Hepatocyte (in vitro differentiated cells): ENCODE data around the gene MDM2. TPM values are rescaled to one million over a fixed set of nuclear protein-coding genes. Genes with fewer than 3 reads are reported as not detected.

Experiments
- DNase-seq: peaks from one replicate; pipeline ENCODE4 v3.0.0-alpha.2; 2016; ENCODE audit warnings: low spot score
- H2AFZ ChIP-seq: fragments of 200-600 bp; sonication (generic); 2 replicates; pipeline ENCODE4 v1.6.0; 2016; ENCODE audit warnings: antibody characterized with exemption, mild to moderate bottlenecking
- H3K27ac ChIP-seq: fragments of 200-600 bp; sonication (generic); 2 replicates; pipeline ENCODE4 v1.5.1; 2016; ENCODE audit warnings: mild to moderate bottlenecking
- H3K27me3 ChIP-seq: fragments of 200-600 bp; sonication (generic); 2 replicates; pipeline ENCODE4 v1.6.1; 2016
- H3K36me3 ChIP-seq: fragments of 200-600 bp; sonication (generic); replicated peaks from 2 replicates; pipeline ENCODE4 v1.5.1; 2016; ENCODE audit warnings: low read depth; ENCODE audit not compliant: insufficient read depth
- H3K4me1 ChIP-seq: fragments of 200-600 bp; sonication (generic); 2 replicates; pipeline ENCODE4 v1.5.1; 2016; ENCODE audit warnings: mild to moderate bottlenecking, moderate library complexity; ENCODE audit not compliant: insufficient read depth
- H3K4me2 ChIP-seq: fragments of 200-600 bp; sonication (generic); 2 replicates; pipeline ENCODE4 v1.6.0; 2016
- H3K4me3 ChIP-seq: fragments of 200-600 bp; sonication (generic); 2 replicates; pipeline ENCODE4 v1.5.1; 2016; ENCODE audit warnings: mild to moderate bottlenecking
- H3K79me2 ChIP-seq: fragments of 200-600 bp; sonication (generic); 2 replicates; pipeline ENCODE4 v1.6.0; 2017; ENCODE audit warnings: mild to moderate bottlenecking
- H3K9me2 ChIP-seq: fragments of 200-600 bp; sonication (generic); replicated peaks from 2 replicates; pipeline ENCODE4 v1.6.0; 2017; ENCODE audit warnings: mild to moderate bottlenecking; ENCODE audit not compliant: insufficient read depth
- H3K9me3 ChIP-seq: fragments of 200-600 bp; sonication (generic); 2 replicates; pipeline ENCODE4 v1.5.1; 2016; ENCODE audit warnings: low read depth, mild to moderate bottlenecking
- H4K20me1 ChIP-seq: fragments of 200-600 bp; sonication (generic); 2 replicates; pipeline ENCODE4 v1.6.0; 2016; ENCODE audit warnings: mild to moderate bottlenecking; ENCODE audit not compliant: insufficient read depth, poor library complexity, severe bottlenecking
- CTCF ChIP-seq: fragments of 200-600 bp; sonication (generic); IDR thresholded peaks from 2 replicates; pipeline ENCODE4 v1.5.1; 2016; ENCODE audit warnings: antibody characterized with exemption, mild to moderate bottlenecking; ENCODE audit not compliant: poor library complexity
- EZH2 ChIP-seq: fragments of 200-600 bp; sonication (generic); IDR thresholded peaks from 2 replicates; pipeline ENCODE4 v1.6.1; 2016; ENCODE audit warnings: antibody characterized with exemption, mild to moderate bottlenecking, borderline replicate concordance
- EZH2phosphoT487 ChIP-seq: fragments of 200-600 bp; sonication (generic); IDR thresholded peaks from one replicate; pipeline ENCODE4 v1.6.1; 2018; ENCODE audit warnings: antibody characterized with exemption, mild to moderate bottlenecking, low read depth, moderate library complexity; ENCODE audit not compliant: unreplicated experiment, severe bottlenecking
- WGBS: methylation state at CpG from one replicate; pipeline ENCODE4 v1.1.6; 2016; ENCODE audit warnings: low lambda C conversion rate; ENCODE audit errors: missing lambda C conversion rate; 5-methylcytosine and 5-hydroxymethylcytosine counted together
- polyA plus RNA-seq: library from polyadenylated mRNA; unstranded; fragments of >200 nt; fragmentation: Nextera tagmentation; extraction: Ambion mirVana; gene quantifications from 2 replicates; pipeline ENCODE4 v1.2.1, GENCODE V29; 2016
- total RNA-seq: library from RNA; depleted of rRNA; stranded (reverse); fragments of >200 nt; gene quantifications from 2 replicates; pipeline ENCODE4 v1.2.3, GENCODE V29; 2014

MDM2 gene
- total RNA-seq (77.4 and 82.5 TPM in 2 replicates), polyA plus RNA-seq (42.0 and 47.6 TPM in 2 replicates)

- Histone ChIP-seq H3K27ac (peak within 1 kb of the TSS; percentile 100), H3K9me3 (no peaks in the 10 kb centered on the region), H2AFZ (peak within 1 kb of the TSS; percentile 82), H3K79me2 (peaks cover 38% of the 10 kb centered on the region), H3K27me3 (no peaks in the 10 kb centered on the region), H4K20me1 (peaks cover 7% of the 10 kb centered on the region), H3K9me2 (no peaks in the 10 kb centered on the region), H3K4me2 (peak within 1 kb of the TSS; percentile 79), H3K36me3 (no peaks in the 10 kb centered on the region), H3K4me3 (peak within 1 kb of the TSS; percentile 68), H3K4me1 (peaks cover 11% of the 10 kb centered on the region)
- under 1% methylated on average over 70 of the region's 72 CpGs for WGBS
- peak; percentile 96 for DNase-seq
- TF ChIP-seq CTCF (peak; percentile 64), EZH2phosphoT487 (no peak)
Measured at GRCh38 chr12:68807576-68808387, at the start of gene MDM2. Gene MDM2, plus strand, starts transcription at chr12:68808177. Its CDS starts 301 bp downstream, at chr12:68808478.

DNA sequence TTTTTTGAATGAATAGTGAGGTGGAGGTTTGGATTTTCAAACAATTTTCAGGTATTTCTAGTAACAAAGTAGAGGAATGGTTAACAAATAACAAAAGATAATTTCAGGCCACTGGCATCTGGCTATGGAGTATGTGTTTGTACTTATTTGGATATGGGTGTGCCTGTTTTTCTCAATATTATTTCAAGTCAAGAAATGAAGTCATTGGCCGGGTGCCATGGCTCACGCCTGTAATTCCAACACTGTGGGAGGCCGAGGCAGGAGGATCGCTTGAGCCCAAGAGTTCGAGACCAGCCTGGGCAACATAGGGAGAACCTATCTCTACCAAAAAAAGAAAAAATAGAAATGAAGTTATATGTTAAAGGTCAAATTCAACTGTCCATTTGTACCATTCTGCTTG, 48.1 kb upstream of the MDM2 start:
- Histone ChIP-seq H3K4me3 (no peak overlapping the region), H2AFZ (no peak overlapping the region), H3K4me2 (no peak overlapping the region), H3K27ac (no peak overlapping the region), H3K4me1 (no peaks in the 10 kb centered on the region), H3K9me2 (no peaks in the 10 kb centered on the region), H3K36me3 (no peaks in the 10 kb centered on the region), H3K9me3 (no peaks in the 10 kb centered on the region), H3K79me2 (no peaks in the 10 kb centered on the region), H4K20me1 (no peaks in the 10 kb centered on the region), H3K27me3 (no peaks in the 10 kb centered on the region)
- no peak for DNase-seq
- WGBS = 95% methylated on average over 5 of the region's 5 CpGs
- TF ChIP-seq CTCF (no peak), EZH2 (no peak), EZH2phosphoT487 (no peak)

DNA sequence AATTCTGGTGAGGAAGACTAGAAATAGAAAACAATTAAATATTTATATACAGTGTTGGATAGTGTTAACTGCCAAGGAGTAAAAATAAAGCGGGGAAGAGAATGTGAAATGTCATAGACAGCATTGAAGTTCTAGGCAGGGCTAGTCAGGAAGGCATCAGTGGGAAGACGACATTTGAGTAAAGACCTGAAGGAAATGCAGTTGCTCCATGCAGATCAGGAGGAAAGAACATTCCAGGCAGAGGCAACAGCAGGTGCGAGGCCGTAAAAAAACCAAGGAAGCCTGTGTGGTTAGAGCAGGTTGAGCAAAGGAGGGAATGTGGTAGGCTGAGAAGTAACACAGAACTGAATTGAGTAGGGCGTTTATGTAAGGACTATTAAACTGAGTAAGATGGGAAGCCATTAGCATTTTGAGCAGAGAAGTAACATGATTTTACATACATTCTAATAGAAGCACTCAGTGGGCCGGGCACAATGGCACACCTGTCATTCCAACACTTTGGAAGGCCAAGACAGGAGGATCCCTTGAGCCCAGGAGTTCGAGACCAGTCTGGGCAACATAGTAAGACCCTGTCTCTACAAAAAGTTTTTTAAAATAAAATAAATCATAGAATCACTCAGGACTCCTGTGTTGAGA, 47.1 kb upstream of the MDM2 start:
- Histone ChIP-seq H3K9me2 (no peaks in the 10 kb centered on the region), H3K4me2 (no peak overlapping the region), H3K27me3 (no peaks in the 10 kb centered on the region), H3K4me1 (no peaks in the 10 kb centered on the region), H2AFZ (no peak overlapping the region), H3K9me3 (no peaks in the 10 kb centered on the region), H4K20me1 (no peaks in the 10 kb centered on the region), H3K4me3 (no peak overlapping the region), H3K79me2 (no peaks in the 10 kb centered on the region), H3K27ac (no peak overlapping the region), H3K36me3 (no peaks in the 10 kb centered on the region)
- no peak for TF ChIP-seq CTCF
- 97% methylated on average over 7 of the region's 7 CpGs for WGBS
- no peak for DNase-seq
